SK-N-MC (cell line): ENCODE data around the gene GNS.

Experiments used
- EZH2 ChIP-seq: fragments of 200-600 bp; sonication (generic); IDR thresholded peaks from one replicate; pipeline ENCODE4 v1.6.1; 2017; ENCODE audit warnings: antibody characterized with exemption
- POLR2AphosphoS5 ChIP-seq: IDR thresholded peaks from 2 replicates; pipeline ENCODE4 v1.6.1; 2012; ENCODE audit warnings: mild to moderate bottlenecking, low read depth, low read length, borderline replicate concordance

DNA sequence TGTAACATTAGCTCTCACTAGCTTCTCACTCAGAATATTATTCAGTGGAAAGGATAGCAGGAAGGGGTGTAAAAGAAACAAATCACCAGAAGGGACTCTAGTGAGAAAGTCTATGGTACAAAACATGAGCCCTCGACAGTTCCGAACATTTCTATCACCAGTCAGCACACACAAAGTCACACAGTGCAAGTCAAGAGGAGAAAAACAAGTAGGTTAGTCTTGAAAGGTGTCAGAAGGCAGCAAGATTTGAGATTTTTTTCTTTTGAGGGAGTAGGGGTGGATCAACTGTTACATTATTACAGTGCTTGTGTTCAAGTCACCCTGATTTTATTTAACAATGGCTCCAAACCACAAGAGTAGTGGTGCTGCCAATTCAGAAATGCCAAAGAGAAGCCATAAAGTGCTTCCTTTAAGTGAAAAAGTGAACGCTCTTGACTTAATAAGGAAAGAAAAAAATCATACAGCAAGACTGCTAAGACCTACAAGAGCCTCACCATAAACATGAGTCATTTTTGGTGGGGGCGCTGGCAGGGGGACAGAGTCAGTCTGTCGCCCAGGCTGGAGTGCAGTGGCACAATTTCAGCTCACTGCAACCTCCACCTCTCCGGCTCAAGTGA is 42.3 kb downstream of the GNS start:
- no peak for TF ChIP-seq EZH2
- no peak for TF ChIP-seq POLR2AphosphoS5
